Endothelial cell of umbilical vein (primary cell): ENCODE measurements around the gene PARN.

Source experiments
- EZH2 ChIP-seq: IDR thresholded peaks from 2 replicates; pipeline ENCODE4 v1.6.1; 2012; ENCODE audit warnings: borderline replicate concordance, low read depth, mild to moderate bottlenecking, moderate library complexity, low read length, inconsistent platforms; ENCODE audit not compliant: severe bottlenecking
- GATA2 ChIP-seq: IDR thresholded peaks from 2 replicates; pipeline ENCODE4 v1.7.0; 2011; ENCODE audit warnings: low read depth, mild to moderate bottlenecking, moderate library complexity, mixed read lengths, low read length; ENCODE audit not compliant: insufficient read length, insufficient read depth
- JUN ChIP-seq: IDR thresholded peaks from 2 replicates; pipeline ENCODE4 v1.6.1; 2011; ENCODE audit warnings: borderline replicate concordance, low read depth; ENCODE audit not compliant: insufficient read length, insufficient read depth
- MYC ChIP-seq: IDR thresholded peaks from one replicate; pipeline ENCODE4 v1.6.1; 2011; ENCODE audit warnings: mild to moderate bottlenecking, low read depth, low read length
- POLR2A ChIP-seq: IDR thresholded peaks from 2 replicates; pipeline ENCODE4 v1.6.1; 2012; ENCODE audit warnings: low read depth, mild to moderate bottlenecking, control low read depth, low read length
- POLR2AphosphoS5 ChIP-seq: IDR thresholded peaks from 2 replicates; pipeline ENCODE4 v1.6.1; 2012; ENCODE audit warnings: low read depth, mild to moderate bottlenecking, control low read depth, low read length, moderate library complexity; ENCODE audit not compliant: insufficient read depth
- TF ChIP-seq, protein P1 (sequence below), 2 donors: IDR thresholded peaks; 1 replicate in 1 of 2; 2 replicates in 1 of 2; pipeline ENCODE4 v1.5.1; 2011; ENCODE audit warnings: low read length in 2 of 2, mild to moderate bottlenecking in 2 of 2, moderate library complexity in 2 of 2, control low read depth in 1 of 2, inconsistent platforms in 1 of 2, low read depth in 1 of 2; ENCODE audit not compliant: insufficient read depth in 1 of 2; ENCODE audit errors: extremely low read depth in 1 of 2

DNA sequence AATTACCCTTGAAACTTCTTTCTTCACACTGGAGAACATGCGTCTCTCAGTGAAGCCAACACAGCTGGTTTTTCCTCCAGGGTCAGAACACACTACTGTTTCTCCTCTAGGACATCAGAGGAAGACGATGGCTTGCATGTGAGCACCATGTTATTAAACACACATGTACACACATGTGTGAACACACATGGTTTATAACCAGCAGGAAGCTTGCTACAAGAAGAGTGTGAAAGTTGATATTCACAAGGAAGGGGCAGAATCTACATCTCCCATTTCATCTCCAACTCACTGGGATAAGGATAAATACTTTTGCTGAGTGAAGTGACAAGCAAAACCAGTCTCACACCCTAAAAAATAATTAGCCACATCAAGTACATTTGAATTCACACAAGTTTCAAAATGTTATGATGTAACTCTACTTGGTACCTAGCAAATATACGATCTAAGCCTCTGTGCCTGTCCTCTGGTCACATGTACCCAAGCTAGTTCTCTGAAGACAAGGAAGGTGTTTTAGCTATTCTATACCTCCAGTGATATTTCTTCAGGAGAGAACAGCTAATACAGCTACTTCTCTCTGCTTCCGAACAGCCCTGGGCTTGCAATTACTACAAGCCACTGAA is 127.7 kb downstream of the PARN start:
- TF ChIP-seq, protein P1, sequence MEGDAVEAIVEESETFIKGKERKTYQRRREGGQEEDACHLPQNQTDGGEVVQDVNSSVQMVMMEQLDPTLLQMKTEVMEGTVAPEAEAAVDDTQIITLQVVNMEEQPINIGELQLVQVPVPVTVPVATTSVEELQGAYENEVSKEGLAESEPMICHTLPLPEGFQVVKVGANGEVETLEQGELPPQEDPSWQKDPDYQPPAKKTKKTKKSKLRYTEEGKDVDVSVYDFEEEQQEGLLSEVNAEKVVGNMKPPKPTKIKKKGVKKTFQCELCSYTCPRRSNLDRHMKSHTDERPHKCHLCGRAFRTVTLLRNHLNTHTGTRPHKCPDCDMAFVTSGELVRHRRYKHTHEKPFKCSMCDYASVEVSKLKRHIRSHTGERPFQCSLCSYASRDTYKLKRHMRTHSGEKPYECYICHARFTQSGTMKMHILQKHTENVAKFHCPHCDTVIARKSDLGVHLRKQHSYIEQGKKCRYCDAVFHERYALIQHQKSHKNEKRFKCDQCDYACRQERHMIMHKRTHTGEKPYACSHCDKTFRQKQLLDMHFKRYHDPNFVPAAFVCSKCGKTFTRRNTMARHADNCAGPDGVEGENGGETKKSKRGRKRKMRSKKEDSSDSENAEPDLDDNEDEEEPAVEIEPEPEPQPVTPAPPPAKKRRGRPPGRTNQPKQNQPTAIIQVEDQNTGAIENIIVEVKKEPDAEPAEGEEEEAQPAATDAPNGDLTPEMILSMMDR (IDR thresholded peaks at IDR 0.05; ENCODE audit: extremely low read depth in 1 of 2, insufficient read depth in 1 of 2, low read depth in 1 of 2, low read length in 2 of 2): no peak
- TF ChIP-seq EZH2: no peak
- no peak for TF ChIP-seq POLR2AphosphoS5
- TF ChIP-seq JUN: no peak
- TF ChIP-seq MYC: no peak
- no peak for TF ChIP-seq POLR2A
- TF ChIP-seq GATA2: no peak
